Femur (tissue), 1 donor: ENCODE data around the gene PLCL1.

Source experiments
- DNase-seq: peaks from one replicate; pipeline ENCODE4 v3.0.0-alpha.2; 2017

The PLCL1 gene

DNA sequence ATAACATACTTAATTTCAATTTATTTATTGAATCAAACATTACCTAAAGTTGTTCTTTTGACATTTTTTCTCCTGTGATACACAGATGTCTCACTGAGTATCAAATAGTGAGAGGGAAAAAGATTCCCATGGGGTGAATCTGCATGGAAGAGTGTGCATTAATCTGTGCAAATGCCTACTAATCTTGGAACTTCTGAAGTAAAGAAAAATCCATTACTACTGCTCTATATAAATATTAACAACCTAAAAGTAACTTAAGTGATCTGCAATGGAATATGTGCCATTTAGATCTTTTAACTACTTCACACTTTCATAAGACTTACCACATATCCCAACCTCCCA is 125.5 kb downstream of the PLCL1 start:
- DNase-seq, result no peak

DNA sequence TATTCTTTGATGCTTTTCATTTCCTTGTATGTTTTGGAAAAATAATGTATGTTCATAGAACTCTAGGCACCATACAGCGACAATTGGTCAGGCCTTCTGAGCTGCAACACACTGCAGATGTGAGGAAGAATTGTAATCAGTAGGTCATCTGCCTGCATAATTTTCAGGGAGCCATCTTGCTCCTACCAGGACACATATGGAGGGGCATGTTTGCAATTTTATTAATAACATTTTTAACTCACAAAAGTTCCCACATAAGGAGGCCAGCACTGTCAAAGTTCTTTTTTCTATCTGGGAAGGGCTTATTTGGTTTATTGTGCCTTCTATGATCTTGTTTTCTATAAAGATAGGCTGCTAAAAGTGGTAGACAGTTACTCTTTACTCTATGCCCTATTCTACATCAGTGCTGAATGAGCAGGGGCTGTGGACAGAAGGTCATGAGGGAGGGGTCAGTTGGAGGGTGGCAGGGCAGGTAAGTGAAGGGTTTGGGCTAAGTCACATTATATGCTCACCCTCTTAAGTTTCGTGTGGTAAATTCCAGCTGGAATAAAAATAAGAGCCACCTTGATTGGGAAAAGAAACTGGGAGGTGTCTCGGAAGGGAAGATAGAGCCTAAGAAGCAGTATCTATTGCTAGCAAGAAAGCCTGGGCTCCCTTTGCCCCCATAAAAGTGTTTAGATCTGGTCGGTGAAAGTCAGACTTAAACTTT is 126.3 kb downstream of the PLCL1 start:
- DNase-seq, result no peak

DNA sequence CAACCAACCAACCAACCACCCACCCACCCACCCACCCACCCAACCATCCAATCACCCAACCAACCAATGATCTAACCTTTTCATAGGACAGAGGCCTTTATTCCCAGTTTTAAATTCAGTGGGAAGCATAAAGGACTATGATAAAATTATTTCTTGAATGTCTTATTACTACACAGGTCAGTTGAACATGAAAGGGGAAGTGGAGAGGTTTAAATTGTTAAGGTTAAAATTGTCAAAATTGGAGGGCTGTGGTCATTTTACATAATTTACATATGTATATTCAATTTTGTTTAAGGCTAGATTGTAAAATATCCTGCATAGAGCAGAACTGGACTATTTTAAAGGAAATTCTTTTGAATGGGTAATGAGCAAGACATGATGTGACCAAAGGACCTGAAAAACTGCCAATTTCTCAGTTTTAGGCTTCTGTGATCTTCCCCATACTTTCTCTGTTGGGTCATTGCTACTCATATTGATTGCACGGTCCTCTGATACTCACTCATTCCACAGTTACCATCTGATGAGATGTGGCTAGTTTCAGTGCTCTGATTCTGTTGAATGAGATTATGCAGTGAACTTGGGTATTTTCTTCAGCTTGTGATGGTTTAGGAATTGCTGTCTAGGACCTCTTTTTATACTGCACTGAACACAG is 127.4 kb downstream of the PLCL1 start:
- DNase-seq, result no peak

- DNase-seq, result no peak
Observed at GRCh38 chr2:197932374-197932773, 128.0 kb downstream of the PLCL1 start.

DNA sequence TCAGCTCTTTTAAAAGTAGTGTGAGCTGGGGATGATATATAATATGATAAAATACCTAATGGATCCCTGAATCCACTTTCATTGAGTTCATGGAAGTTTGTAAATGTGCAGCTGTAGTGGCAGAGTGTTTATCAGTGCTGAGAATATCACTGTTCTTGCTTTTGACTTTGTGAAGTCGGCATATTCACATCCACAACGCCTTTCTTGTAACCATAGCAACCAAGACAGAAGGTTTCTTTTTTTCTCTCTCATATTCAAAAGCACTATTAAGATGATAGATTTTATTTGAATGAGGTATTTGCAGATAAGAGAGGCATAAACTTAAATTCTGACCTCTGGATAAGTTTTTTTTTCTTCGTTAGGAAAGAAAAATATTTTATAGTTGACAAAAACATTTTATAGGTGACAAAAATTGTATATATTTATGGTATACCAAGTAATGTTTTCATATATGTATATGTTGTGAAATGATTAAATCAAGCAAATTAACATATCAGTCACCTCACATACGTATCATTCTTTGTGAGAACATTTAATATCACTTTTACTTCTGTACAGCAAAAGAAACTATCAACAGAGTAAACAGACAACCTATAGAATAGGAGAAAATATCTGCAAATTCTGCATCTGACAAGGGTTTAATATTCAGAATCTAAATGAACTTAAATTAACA is 130.0 kb downstream of the PLCL1 start:
- no peak for DNase-seq

DNA sequence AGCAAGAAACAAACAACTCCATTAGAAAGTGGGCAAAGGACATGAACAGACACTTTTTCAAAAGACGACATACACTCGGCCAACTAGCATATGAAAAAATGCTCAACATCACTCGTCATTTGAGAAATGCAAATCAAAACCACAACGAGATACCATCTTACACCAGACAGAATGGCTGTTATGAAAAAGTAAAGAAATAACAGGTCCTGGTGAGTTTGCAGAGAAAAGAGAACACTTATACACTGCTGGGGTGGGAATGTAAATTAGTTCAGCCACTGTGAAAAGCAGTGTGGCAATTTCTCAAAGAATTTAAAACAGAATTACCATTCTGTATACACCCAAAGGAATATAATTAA is 130.5 kb downstream of the PLCL1 start:
- no peak for DNase-seq

DNA sequence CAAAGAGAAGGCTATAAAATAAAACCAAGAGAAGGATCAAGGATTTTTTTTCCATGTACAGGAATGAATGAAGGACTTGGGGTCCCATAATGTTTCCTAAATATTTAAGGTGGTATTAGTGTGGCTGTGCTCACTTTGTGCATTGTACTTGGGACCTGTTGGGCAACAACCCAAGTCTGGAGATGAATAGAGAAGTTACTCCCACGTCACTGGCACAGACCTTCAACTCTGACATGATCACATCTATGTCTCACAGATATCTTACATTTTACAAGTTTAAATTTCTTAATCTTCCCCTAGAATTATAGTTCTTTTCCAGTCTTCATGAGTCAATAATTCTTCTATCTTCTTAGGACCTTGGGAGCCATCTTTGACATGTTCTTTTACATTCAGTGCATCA is 133.4 kb downstream of the PLCL1 start:
- no peak for DNase-seq

DNA sequence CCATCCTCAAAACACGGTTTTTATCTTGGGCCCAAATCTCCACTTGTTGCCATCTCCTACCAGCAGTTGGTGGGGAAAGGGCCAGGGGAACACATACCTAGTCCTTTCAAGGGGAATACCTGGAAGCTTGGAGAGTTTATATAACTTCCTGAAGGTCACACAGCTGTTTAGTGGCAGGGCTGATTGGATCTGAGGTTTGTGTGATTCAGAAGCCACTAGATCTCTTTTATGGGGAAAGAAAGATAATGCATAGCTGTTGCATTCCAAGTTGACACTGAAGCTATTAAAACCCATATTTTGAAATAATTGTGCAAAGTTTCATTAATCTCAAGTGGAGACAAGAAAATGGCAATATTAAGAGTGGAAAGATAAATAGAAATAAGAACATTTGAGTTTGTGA is 134.2 kb downstream of the PLCL1 start:
- no peak for DNase-seq

GRCh38 chr2:197939787-197940186 is 135.4 kb downstream of the PLCL1 start:
- DNase-seq, result no peak

GRCh38 chr2:197940382-197940781 is 136.0 kb downstream of the PLCL1 start:
- DNase-seq, result no peak

- DNase-seq, result no peak
Observed at GRCh38 chr2:197941715-197942114, 137.3 kb downstream of the PLCL1 start.

- no peak for DNase-seq
Observed at GRCh38 chr2:197943731-197944130, 139.3 kb downstream of the PLCL1 start.

DNA sequence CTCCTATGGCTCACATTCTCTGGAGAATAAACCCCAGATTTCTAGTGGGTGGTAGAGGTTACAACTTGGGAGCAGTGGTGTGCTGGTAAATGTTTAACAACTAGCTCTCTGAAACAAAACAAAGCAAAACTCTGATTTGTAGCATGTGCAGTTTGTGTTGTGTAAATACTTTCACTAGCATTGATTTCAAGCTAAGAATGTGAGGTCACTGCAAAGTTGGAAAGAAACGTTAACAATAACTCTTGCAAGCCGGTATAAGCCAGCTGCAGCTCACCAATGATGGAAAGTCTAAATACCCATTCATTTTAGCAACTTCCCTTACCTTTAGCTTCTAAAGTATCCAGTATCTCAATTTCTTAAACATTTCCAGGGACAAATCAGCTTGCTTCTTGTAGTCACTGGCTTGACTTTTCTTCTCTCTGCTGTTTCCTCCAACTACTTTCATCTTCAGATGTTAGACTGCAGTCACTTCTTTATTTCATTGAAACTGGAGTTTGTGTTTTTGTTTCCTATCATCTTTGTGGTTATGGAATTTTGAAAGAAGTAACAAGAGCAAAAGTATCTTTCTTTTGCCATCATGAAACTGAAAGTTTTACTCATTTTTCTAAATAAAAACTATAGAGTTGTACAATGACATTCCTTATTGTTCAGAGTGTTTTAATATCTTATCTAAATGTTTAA is 140.2 kb downstream of the PLCL1 start:
- DNase-seq, result no peak

DNA sequence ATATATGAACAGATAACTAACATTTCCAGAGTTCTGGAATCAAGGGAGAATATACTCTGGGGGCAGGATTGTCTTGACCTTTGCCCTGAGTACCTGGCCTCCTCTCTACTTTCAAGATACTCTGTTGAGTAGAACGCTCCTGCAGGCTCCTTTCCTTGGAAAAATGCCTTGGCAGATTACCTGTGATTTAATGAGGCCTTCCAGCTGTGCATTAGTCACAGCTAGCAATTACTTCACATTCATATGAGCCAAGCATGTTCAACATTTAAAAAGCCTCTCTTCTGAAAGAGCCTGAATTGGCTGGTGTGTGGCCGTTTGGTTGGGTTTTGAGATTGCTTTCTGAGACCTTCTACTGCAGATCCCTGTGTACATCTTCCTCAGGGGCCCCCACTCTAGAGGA is 142.2 kb downstream of the PLCL1 start:
- DNase-seq, result peak; percentile 25

GRCh38 chr2:197947219-197947757 is 142.9 kb downstream of the PLCL1 start:
- DNase-seq, result no peak

- DNase-seq, result no peak
Observed at GRCh38 chr2:197949224-197949623, 144.8 kb downstream of the PLCL1 start.

- no peak for DNase-seq
Observed at GRCh38 chr2:197950006-197950405, 145.6 kb downstream of the PLCL1 start.

DNA sequence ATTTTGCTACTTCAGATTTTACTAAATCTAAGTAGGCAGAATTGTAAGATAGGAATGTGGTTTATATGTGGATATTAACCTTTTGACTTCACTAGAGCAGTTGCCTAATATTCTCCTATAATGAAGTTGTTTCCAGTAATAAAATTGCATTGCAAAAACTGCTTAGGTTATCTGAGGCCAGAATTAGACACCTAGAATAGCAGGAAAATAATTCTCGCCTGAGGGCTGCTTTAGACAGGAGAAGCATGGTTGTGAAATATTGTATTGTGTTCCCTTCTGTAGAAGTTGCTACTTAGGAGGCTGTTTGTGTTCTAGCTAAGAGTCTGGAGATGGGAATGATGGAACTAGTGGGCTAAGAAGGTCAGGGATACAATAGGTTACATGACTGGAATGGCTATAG is 146.3 kb downstream of the PLCL1 start:
- no peak for DNase-seq

DNA sequence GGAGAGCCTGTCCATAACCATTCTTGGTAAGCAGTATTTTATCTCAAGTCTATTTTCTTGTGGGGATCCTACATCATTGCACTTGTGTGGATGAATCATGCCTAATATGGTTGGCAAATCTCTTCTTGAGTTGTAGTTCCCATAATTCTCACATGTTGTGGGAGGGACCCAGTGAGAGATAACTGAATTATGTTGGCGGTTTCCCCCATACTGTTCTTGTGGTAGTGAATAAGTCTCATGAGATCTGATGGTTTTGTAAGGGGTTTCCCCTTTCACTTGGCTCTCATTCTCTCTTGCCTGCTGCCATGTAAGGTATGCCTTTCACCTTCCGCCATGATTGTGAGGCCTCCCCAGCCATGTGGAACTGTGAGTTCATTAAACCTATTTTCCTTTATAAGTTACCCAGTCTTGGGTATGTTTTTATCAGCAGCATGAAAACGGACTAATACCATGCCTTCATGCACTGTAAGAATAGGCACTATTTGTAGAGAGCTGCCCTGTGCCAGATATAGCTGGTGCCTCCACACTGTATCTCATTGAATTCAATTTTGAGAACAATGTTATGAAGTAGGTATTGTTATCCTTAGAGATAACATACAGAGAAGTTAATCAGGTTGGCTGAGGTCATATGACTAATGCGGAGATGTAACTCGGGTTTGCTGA is 148.3 kb downstream of the PLCL1 start:
- DNase-seq, result no peak

- no peak for DNase-seq
Observed at GRCh38 chr2:197954328-197954727, 149.9 kb downstream of the PLCL1 start.

DNA sequence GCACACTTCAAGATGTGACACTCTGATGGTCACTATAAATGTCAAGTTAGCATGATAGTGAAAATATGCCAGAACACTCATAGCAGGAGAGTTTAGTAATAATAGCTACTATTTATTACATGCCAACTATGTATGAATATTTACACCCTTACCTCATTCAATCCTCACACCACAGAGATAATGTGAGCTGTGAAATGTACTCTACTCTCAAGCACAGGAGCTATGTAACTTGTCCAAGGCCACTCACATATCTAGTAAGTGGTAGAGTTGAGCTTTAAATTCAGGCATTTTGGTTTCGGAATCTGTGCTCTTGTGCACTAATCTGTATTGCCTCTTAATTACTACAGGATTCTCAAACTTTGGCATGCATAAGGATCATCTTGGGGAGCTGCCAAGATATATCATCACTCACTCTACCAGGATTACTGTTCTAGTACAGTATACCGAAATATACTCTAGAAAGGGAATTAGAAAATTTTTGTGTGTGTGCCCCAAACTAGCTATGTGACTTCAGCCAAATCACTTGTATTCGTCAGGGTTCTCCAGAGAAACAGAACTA is 154.3 kb downstream of the PLCL1 start:
- no peak for DNase-seq

GRCh38 chr2:197959383-197959782 is 155.0 kb downstream of the PLCL1 start:
- DNase-seq, result no peak

DNA sequence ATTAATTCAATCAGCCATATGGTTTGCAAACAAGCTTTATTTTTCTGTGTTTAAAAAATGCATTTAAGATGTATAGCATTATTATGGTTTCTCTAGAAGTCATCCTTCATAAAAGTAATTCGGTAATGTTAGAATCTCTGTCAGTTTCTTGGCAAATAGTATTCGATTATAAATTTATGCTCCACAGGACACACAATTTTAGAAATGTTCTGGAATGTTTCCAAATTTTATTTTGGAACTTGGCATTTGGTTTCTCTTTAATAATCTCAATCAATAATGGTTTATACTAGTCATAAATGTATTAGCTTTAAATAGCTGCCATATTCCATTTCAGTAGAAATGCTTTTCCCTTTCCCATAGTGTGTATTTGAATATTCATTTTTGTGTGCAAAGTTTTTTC is 156.4 kb downstream of the PLCL1 start:
- DNase-seq, result no peak
